GM12878 (cell line): ENCODE data around the gene CRKL. TPM values are rescaled to one million over a fixed set of nuclear protein-coding genes. Genes with fewer than 3 reads are reported as not detected.

Experiments
- ATAC-seq: fragments of 200-7000 bp; cut with Tn5 transposase; 3 replicates; pipeline ENCODE4 v1.9.1; 2020; ENCODE audit warnings: mild to moderate bottlenecking, moderate library complexity
- BruUV-seq: library from RNA; stranded (reverse); fragments of 400-500 nt; replicated peaks from 2 replicates; lab custom pipeline; 2021; lab: Mats Ljungman, UMichigan
- CTCF ChIA-PET: fragments of 300-600 bp; sonication (Branson Sonifier 250); formaldehyde crosslinking; extraction: SDS; loops from one replicate; lab custom pipeline; 2021; ENCODE audit warnings: inconsistent platforms; lab: Yijun Ruan, JAX
- POLR2A ChIA-PET: fragments of 350-600 bp; formaldehyde crosslinking; extraction: SDS; loops from one replicate; lab custom pipeline; 2021; ENCODE audit warnings: inconsistent platforms; lab: Charles Lee
- RAD21 ChIA-PET: fragments of 300-600 bp; sonication (Branson Sonifier 250); formaldehyde crosslinking; loops from one replicate; lab custom pipeline; 2023; ENCODE audit warnings: antibody characterized with exemption; ENCODE audit not compliant: unreplicated experiment; lab: Charles Lee
- SMC1A ChIA-PET: fragments of 300-600 bp; sonication (Branson Sonifier 250); formaldehyde crosslinking; loops from one replicate; lab custom pipeline; 2023; ENCODE audit not compliant: unreplicated experiment, uncharacterized antibody; lab: Charles Lee
- DNase-seq: peaks from one replicate; pipeline ENCODE4 v3.0.0-alpha.2; 2011; ENCODE audit warnings: low read depth, low spot score
- FAIRE-seq: peaks from 3 replicates; lab custom pipeline; 2011; peaks lifted over from hg19 to GRCh38; lab: Jason Lieb, UNC
- H2AFZ ChIP-seq: 2 replicates; pipeline ENCODE4 v1.6.0; 2011; ENCODE audit warnings: low read depth, low read length, control low read depth; ENCODE audit not compliant: control insufficient read depth
- H3K27ac ChIP-seq: 2 replicates; pipeline ENCODE4 v1.5.1; 2011; ENCODE audit warnings: control low read depth; ENCODE audit not compliant: control insufficient read depth, insufficient read depth
- H3K27me3 ChIP-seq, 2 experiments: replicated peaks in 1 of 2; 2 replicates each; pipeline versions ENCODE4 v1.6.0 to v1.6.1; 2011; ENCODE audit warnings: low read length in 1 of 2; ENCODE audit not compliant: control insufficient read depth in 2 of 2, insufficient read depth in 2 of 2
- H3K36me3 ChIP-seq, 2 experiments: 2 replicates each; pipeline ENCODE4 v1.5.1; 2011; ENCODE audit warnings: low read length in 1 of 2; ENCODE audit not compliant: control insufficient read depth in 2 of 2, insufficient read depth in 2 of 2
- H3K4me1 ChIP-seq: 2 replicates; pipeline ENCODE4 v1.6.1; 2011; ENCODE audit warnings: mild to moderate bottlenecking, low read length, moderate library complexity, mixed read lengths; ENCODE audit not compliant: control insufficient read depth, insufficient read depth
- H3K4me2 ChIP-seq: 2 replicates; pipeline ENCODE4 v1.6.0; 2011; ENCODE audit warnings: control low read depth; ENCODE audit not compliant: control insufficient read depth, insufficient read depth
- H3K4me3 ChIP-seq: fragments of 200-600 bp; sonication (generic); 2 replicates; pipeline ENCODE4 v1.5.1; 2016
- H3K79me2 ChIP-seq: 2 replicates; pipeline ENCODE4 v1.6.0; 2011; ENCODE audit warnings: low read length; ENCODE audit not compliant: control insufficient read depth, insufficient read depth
- H3K9ac ChIP-seq: 2 replicates; pipeline ENCODE4 v1.8.0; 2011; ENCODE audit warnings: low read length, control low read depth, mixed read lengths; ENCODE audit not compliant: control insufficient read depth, insufficient read depth
- H3K9me3 ChIP-seq: replicated peaks from 3 replicates; pipeline ENCODE4 v1.5.1; 2011; ENCODE audit warnings: mild to moderate bottlenecking, low read length; ENCODE audit not compliant: control insufficient read depth, insufficient read depth
- H4K20me1 ChIP-seq: 2 replicates; pipeline ENCODE4 v1.6.0; 2011; ENCODE audit not compliant: control insufficient read depth, insufficient read depth
- MEF2A ChIP-seq: IDR thresholded peaks from 2 replicates; pipeline ENCODE4 v1.6.1; 2011; ENCODE audit warnings: low read depth, mild to moderate bottlenecking, low read length, moderate library complexity; ENCODE audit not compliant: insufficient read depth
- WGBS: methylation state at CpG from one replicate; pipeline ENCODE4 v1.1.6; 2016; ENCODE audit warnings: low lambda C conversion rate; ENCODE audit not compliant: insufficient replicate concordance, insufficient coverage; ENCODE audit errors: missing lambda C conversion rate; 5-methylcytosine and 5-hydroxymethylcytosine counted together
- in situ Hi-C: fragments of 300-500 bp; cut with MboI; formaldehyde crosslinking; loops from 9 replicates; pipeline ENCODE4 v1.14.3; 2018; ENCODE audit warnings: mixed read lengths
- intact Hi-C: fragments of 100-400 bp; cut with micrococcal nuclease; formaldehyde crosslinking; loops from one replicate; pipeline ENCODE4 v1.14.2; 2022; ENCODE audit not compliant: unreplicated experiment
- polyA plus RNA-seq, 11 experiments: library from polyadenylated mRNA; depleted of rRNA in 4 of 11; unstranded in 6 of 11; stranded (reverse) in 5 of 11; fragments of >200 nt; fragmentation: Nextera tagmentation in 4 of 11; fragmentation: Illumina TruSeq in 1 of 11; extraction: Ambion mirVana in 4 of 11; extraction: Trizol in 1 of 11; gene quantifications; 1 replicate in 1 of 11; 2 replicates in 10 of 11; pipeline versions ENCODE4 v1.2.1 to v1.2.3, GENCODE V29; 2011 to 2016; ENCODE audit warnings: inconsistent platforms in 2 of 11, missing spikeins in 2 of 11, low read depth in 1 of 11
- total RNA-seq, 4 experiments: library from RNA; depleted of rRNA in 3 of 4; stranded (reverse); fragments of >200 nt in 3 of 4; fragmentation: Illumina TruSeq in 1 of 4; extraction: Trizol in 1 of 4; gene quantifications; 2 replicates each; pipeline versions ENCODE4 v1.2.1 to v1.2.3, GENCODE V29; 2013 to 2021
- TF ChIP-seq, protein P1 (sequence below): IDR thresholded peaks from 2 replicates; pipeline ENCODE4 v1.6.1; 2011; ENCODE audit warnings: borderline replicate concordance, low read depth, mild to moderate bottlenecking, moderate library complexity, low read length; ENCODE audit not compliant: insufficient read depth, poor library complexity, severe bottlenecking

CRKL gene
- total and polyA plus RNA-seq, 10 of the 15 experiments (the other 5 are each of a cell fraction or from before 2014, with no cell fraction given): 12.6 to 61.2 (median 32.7) TPM

DNA sequence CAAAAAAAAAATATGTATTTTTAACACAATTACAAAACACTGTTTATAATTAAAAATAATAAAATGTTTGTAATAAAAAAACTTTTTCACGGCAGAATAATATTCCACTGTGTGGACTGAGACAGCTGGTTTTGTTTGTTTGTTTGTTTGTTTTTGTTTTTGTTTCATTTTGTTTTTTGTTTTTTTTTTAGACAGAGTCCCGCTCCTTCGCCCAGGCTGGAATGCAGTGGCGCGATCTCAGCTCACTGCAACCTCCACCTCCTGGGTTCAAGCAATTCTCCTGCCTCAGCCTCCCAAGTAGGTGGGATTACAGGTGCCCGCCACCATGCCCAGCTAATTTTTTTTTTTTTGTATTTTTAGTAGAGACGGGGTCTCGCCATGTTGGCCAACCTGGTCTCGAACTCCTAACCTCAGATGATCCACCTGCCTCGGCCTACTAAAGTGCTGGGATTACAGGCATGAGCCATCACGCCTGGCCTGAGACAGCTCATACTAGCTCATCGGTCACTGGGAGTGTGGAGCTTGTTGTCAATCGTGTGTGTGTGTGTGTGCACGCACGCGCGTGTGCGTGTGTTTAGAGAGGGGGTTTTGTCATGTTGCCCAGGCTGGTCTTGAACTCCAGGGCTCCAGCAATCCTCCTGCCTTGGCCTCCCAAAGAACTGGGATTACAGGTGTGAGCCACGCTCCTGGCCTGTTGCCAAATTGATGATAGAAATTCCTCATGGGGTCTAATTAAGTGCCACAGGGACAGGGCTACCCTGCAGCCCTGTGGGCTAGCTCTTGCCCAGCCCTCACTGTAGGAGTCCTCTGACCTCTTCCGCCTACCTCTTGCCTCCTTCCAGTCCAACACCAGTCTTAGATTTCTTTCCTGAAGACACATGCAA is 42.6 kb downstream of the CRKL start:
- FAIRE-seq (no peak), ATAC-seq (no peak), DNase-seq (no peak)
- Histone ChIP-seq H3K36me3 (no peaks in the 10 kb centered on the region), H3K27me3 (peaks cover 0 to 2% of the 10 kb centered on the region in 2 experiments; a peak in 2 of 4 replicates), H3K27ac (no peak overlapping the region), H2AFZ (no peak overlapping the region), H3K4me2 (no peak overlapping the region), H4K20me1 (no peaks in the 10 kb centered on the region; the same call in 1 of the 2 replicates), H3K4me3 (no peak overlapping the region), H3K9ac (no peak overlapping the region), H3K79me2 (no peaks in the 10 kb centered on the region; the same call in 1 of the 2 replicates), H3K4me1 (peaks cover 5% of the 10 kb centered on the region; the same call in 1 of the 2 replicates), H3K9me3 (no peaks in the 10 kb centered on the region)
- in situ Hi-C loops: no loop called here
- ChIA-PET SMC1A (interaction anchor here (1.5 kb wide), 1 partner anchor 74 kb away, joined by 5 read pairs; no protein-coding TSS in a partner anchor), RAD21 (interaction anchor here (1.4 kb wide), 1 partner anchor 74 kb away, joined by 3 read pairs; no protein-coding TSS in a partner anchor), POLR2A (interaction anchor here (0.6 kb wide), 1 partner anchor 27 kb away, joined by 3 read pairs; no protein-coding TSS in a partner anchor), CTCF (interaction anchor here (0.9 to 2.2 kb wide), 6 partner anchors 8 to 150 kb away, joined by 3 to 9 read pairs (median 4); partner anchors contain the start of gene LZTR1)
- intact Hi-C loops: no loop called here
- no peak for TF ChIP-seq MEF2A
- TF ChIP-seq, protein P1, sequence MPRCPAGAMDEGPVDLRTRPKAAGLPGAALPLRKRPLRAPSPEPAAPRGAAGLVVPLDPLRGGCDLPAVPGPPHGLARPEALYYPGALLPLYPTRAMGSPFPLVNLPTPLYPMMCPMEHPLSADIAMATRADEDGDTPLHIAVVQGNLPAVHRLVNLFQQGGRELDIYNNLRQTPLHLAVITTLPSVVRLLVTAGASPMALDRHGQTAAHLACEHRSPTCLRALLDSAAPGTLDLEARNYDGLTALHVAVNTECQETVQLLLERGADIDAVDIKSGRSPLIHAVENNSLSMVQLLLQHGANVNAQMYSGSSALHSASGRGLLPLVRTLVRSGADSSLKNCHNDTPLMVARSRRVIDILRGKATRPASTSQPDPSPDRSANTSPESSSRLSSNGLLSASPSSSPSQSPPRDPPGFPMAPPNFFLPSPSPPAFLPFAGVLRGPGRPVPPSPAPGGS: peak; percentile 35
- BruUV-seq: no TSS peak
- 85% methylated on average over 20 of the region's 20 CpGs for WGBS
